Left hindlimb (tissue), 1 donor: ENCODE results near the gene ALG14.
"Not testable (repeated sequence)": the region's sequence is repeated elsewhere in the genome, so short reads cannot be mapped to it uniquely, and the experiment has no call there.

Experiments used
- DNase-seq: peaks from one replicate; pipeline ENCODE4 v3.0.0-alpha.2; 2018

The ALG14 gene

DNA sequence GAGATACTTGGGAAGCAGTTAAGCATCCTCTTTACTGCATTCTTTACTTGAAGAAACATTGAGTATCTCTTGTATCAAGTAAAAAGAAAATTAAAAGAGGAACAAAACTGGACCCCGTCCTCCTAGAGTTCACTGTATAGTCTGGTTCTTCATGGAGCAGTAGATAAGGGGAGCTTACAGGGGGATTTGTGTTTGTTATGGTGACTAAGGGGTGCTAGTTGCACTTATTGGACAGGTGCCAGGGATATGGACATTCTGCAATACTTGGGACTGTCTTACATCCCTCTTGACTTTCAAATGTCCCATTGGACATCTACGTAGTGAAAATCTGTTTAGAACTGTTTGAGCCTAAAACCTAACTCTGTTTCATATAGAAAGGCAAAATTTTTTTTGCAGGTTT is 67.2 kb downstream of the ALG14 start:
- no peak for DNase-seq

DNA sequence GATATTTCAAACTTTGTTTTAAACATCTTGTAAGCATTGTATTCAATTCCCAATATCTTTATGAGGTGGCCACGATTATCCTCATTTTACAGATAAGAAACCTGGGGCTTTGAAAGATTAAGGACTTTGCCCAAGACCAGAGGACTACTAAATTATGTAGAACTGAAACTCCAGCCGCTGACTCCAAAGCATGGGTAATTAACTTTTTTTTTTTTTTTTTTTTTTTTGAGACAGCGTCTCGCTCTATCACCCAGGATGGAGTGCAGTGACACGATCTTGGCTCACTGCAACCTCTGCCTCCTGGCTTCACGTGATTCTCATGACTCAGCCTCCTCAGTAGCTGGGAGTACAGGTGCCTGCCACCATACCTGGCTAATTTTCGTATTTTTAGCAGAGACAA is 68.7 kb downstream of the ALG14 start:
- no peak for DNase-seq

DNA sequence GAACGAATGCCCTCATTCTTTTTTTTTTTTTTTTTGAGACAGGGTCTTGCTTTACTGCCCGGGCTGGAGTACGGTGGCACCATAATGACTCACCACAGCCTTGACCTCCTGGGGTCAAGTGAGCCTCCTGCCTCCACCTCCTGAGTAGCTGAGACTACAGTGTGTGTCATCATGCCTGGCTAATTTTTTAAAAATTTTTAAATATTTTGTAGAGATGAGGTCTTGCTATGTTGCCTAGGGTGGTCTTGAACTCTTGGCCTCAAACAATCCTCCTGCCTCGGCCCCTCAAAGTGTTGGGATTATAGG is 69.4 kb downstream of the ALG14 start:
- no peak for DNase-seq

DNA sequence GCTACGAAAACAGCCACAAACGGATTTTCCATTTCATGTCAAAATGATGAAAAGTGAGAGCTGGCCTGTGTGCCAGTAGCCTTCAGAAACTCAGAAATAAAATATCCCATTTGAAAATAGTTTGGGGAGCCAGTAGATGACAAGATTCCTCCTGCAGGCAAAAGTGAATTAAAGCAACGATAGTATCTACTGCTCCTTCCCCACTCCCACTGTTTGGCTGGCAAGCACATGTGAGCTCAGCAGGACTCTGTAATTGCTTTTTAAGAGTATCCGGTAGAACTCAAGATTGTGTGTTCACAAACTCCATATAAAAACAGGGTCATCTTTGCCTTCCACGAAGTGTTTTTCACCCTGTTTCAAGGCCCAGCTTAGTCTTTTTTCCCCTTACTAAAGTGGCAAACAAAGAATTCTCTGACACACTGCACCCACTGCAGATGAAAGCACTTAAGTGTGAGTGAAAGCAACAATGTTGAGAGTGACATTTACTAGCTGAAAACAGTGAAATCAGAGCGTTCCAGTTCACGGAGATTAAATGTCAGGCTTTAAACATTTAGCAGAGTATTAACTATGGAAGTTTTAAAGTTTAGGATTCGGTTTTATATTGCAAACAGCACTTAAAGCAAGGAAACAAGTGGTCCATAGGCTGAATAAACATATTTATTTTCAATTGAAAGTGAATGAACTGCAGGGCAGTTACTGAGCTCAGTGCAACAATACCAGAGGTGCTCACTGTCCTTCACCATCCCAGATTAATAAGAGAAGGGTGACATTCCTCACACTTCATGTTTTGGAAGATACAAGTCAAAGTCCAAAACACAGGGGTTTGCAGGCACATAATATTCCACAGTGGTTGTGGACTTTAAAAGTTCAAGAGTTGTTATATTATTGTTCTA is 70.0 kb downstream of the ALG14 start:
- DNase-seq, result peak; percentile 60

DNA sequence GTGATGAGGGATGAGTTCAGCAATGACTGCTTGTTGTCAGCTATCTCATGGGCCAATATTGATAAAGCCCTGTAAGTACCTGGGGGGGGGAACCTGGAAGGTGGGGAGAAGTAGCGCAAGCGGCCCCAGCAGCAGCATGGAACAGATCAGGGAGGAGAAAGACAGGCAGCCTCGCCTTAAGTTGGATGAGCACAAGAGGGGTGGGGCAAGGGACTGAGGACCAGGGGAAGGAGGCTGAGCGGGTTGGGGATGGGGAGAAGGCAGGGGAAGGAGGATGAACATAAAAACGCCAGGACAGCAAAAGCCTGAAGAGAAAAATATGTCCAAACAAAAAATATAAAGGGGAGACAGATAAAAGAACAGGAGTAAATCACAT is 70.6 kb downstream of the ALG14 start:
- no peak for DNase-seq

DNA sequence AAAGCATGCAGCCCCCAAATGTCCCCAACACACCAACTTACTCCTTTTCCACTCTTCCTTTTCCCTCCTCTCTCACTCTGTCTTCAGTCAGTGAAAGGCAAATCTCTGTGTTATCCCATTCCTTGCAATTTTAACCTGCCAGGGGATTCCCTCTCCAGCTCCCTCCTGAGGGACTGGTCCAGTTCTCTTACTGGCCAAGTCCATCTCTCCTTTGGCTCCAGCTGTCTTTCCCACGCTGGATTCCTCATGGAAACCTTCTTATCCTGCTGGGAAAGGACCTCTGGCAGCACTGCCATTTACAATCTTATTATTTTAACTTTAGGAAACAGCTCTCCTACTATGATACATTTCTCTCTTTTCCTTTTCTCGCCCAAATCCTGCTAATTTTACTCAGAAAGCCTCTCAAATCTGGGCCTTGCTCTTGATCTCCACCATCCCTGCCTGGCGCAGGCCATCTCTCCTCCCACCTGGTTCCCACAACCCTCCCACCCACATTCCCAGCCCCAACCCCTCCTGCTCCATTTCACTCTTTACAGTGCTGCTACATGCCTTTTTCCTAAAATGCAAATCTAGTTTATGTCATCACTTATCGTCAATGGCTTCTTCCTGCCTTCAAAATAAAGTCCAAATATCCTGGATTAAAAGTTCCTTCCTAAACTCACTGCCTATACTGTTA is 73.2 kb downstream of the ALG14 start:
- DNase-seq, result no peak

DNA sequence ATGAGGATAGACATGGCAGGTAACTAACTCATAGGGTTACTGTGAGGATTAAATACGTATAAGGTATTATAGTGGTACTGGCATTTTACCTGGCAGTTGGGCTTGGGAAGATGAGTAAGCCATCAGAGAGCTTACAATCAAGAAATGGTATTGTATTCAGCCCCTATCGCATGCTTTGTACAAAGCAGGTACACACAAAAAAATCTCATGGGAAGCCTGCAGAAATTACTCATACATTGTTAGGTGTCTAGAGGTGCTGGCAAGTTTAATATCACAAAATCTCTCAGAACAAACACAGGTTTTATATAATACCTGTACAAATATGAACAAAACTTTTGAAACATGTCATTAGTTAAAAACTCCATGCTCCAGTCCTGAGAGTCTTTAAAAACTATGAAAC is 74.0 kb downstream of the ALG14 start:
- no peak for DNase-seq

DNA sequence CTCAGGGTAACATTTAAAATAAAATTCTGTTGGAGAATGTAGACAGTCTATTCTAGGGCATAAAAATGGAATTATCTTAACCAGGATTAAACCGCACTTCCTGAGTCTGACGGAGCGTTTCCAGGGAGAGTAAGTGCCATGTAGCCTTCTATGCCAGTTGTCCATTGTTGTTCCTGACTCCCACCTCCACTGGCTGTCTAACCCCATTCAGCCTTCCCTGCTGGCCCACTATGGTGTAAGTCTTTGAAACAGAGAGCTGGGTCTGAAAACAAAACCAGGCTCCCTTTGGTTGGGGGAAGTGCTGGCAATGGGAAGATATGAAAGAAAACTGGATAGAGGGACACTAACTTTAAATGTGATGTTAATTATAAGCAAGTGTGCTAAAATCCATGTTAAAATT is 74.6 kb downstream of the ALG14 start:
- DNase-seq, result no peak

DNA sequence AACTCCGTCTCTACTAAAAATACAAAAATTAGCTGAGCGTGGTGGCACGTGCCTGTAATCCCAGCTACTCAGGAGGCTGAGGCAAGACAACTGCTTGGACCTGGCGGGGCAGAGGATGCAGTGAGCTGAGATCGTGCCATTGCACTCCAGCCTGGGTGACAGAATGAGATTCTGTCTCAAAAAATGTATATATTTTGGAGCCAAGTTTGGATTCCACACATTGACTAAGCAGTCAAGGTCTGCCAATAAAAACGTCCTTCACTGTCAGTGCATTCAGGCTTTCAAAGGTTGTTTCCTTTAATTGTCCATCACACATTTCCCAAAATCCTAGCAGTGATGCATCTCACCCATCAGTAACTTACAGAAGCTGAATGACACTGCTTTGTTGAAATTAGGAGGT is 77.2 kb downstream of the ALG14 start:
- not testable (repeated sequence) for DNase-seq

DNA sequence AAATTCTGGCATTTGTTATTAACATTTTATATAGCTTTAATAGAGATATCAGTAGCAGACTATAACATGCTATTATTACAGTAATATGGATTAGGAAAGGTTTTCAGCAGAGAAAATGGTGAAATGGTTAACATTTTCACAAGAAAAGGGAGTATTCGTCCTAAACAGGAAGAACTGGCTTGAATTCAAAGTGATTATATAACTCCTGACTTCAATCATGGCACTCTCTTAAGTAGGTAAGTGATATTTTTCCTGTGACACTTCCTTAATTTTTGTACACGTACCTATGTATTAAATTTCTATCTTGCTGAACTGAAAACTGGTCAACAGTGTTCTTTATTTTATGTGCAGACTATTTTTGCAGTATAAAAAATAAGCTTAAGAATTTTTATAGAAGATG is 77.9 kb downstream of the ALG14 start:
- DNase-seq, result no peak

DNA sequence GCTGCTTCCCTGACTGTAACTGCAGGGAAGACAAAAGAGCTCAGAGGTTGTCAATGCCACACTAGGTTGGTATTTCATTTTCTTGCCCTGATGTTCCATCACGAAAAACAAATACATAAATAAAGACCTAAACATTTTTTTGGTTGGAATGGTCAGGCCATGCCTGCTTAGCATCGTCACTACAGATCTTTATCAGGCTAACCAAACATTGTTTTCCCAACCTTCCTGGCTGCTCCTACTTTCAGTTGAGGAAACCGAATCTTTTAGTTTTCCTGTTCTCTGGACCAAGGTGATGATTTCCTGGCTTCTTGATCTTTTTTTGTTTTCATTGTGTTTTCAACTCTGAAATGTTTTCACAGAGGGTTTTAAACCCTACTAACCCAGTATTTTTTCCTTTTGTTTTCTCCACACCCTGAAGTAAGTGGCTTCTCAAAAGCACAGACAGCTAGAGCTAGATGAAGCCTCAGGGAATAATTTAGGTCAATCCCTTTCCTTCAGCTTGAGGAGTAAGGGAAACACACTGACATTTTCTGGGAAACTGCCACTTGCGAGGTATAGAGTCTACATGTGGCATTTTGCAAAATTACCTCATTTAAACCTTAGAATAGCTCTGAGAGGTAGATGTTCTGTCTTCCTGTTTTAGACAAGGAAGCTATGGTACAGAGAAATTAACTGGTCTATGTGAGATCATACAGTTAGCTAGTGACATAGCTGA is 78.7 kb downstream of the ALG14 start:
- DNase-seq, result no peak

DNA sequence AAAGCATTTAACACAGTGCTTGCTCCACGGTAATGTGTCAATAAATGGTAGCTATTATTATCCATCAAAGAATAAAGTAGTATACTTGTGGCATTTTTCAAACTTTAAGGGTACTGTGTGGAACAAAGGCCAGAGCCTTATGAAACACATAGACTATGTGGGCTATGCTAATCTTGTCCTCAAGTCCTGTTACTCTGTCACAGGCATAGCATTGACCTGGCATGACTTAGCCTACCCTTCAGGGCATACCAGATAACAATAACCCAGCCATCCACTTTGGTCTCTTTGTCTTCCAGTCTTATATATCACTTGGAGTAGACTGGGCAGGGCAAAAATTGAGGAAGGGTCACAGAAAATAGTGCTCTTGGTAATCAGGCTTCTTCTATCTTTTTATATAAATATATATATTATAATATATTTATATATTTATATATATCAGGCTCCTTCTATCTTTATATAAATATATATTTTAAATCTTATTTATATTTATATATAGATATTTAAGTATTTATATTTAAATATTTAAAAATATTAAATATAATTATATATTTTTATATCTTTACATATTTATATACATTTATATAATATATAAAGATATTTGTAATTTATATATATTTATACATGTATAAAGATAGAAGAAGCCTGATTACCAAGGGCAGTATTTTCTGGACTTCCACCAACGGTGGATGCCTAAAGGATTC is 79.7 kb downstream of the ALG14 start:
- no peak for DNase-seq

DNA sequence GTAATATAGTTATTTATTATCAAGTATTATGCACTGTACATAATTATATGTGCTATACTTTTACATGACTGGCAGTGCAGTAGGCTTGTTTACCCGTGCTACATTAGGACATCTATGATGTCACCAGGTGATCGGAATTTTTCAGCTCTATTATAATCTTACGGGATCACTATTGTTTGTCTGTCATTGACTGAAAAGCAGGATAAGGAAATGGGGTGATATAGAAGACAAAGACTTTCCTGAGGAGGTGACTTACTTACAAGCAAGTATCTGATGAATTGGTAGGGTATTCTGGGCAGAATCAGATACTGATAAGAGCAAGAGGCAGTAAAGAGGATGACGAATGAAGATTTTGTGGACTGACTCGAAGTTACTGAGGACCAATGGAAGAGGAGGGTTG is 80.6 kb downstream of the ALG14 start:
- no peak for DNase-seq

DNA sequence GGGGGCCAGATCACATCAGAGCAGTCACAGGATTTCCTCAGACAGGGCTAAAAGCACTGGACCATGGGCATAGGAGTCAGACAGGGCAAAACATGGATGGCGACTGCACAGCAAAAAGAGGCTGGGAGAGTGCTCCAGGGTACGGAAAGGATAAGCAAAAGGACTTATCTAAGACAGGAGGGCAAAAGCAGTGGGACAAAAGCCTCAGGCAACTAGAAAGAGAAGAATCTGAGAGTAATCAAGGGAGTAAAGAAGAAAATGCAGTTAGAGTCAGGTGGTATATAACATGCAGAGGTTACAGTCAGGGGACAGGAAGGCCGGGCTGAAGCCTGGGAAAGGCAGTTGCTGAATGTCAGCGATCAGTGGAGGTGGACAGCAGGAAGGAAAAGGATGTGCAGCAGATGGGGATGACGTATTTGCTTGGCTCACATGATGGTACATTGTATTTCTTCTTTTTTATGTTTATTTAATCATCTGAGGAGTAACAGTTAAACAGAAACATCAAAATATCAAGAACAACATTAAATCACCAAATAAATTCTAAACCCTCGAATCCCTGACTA is 82.8 kb downstream of the ALG14 start:
- DNase-seq, result no peak

DNA sequence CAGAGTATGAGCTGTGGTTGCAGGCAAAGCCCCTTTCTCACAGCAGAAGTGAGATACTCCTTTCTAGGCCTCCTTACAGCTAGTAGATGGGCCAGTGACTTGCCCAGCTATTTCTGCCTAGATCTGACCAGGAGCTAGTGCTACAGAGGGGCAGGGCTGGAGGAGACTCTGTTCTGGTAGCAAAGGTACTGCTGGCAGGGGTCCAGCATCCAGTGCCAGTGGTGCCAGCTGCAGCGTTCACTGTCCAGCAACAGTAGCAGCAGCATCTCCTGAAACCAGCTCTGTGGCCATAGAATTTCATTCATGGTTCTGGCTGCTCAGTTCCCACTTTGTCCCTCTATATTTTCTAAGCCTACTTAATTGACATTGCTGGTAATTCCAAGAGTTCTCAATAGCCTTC is 83.4 kb downstream of the ALG14 start:
- no peak for DNase-seq

DNA sequence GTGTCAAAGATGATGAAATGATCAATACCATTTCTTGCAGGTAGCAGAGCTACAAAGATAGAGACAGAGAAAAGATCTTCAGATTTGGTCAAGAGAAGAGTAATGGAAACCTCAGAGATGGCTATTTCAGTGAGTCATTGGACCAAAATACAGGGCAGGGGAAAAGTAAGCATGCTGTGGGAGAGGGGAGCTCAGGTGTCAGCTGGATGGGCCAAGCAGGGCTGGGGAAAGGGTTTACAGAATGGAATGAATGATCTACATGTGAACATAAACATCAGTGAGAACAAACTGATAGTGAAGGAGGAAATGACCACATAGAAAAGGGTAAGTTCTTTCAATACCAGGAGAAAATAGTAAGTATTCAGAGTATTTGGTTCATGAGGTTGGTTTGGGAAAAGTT is 84.4 kb downstream of the ALG14 start:
- DNase-seq, result no peak

DNA sequence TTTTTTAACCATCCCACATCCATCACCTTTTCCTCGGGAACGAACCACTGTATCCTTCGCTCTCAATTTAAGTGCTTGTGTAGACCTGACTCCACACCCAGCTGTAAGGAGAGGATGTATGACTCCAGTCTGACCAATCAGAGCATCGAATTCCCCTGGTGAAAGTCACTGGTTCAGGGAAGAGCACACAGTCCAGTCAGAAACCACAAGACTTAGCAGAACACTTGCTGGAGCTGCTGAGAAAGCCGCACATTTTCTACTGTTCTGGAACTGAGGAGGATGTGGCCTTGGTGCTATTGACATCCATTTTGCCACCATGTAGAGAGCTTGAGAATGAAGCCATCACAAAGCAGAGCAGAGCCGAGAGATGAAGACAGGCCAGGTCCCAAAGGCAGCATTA is 86.0 kb downstream of the ALG14 start:
- DNase-seq, result no peak

DNA sequence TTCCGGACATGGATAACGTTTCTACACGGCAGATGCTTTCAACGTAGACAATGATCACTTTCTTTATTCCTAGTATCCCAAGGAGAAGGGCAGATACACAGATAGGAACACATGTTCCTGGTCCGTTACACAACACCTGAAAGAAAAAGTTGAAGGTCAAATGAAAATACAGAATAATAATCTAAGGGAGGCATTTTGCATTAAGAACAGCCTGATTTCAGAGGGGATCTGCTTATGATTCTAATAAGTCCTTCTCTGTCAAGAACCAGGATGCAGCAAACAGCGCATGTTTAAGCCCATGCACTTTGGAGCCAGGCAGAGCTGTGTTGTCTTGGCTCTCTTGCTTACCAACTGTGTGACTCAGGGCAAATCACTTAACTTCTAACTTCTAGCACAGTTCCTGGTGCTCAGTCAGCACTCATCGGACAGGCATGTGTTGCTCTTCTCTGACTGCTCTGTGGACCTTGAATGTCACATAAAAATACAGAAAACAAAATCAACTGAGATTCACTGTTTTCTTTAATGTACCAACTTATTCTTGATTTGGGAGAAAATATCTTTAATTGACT is 89.5 kb downstream of the ALG14 start:
- no peak for DNase-seq

DNA sequence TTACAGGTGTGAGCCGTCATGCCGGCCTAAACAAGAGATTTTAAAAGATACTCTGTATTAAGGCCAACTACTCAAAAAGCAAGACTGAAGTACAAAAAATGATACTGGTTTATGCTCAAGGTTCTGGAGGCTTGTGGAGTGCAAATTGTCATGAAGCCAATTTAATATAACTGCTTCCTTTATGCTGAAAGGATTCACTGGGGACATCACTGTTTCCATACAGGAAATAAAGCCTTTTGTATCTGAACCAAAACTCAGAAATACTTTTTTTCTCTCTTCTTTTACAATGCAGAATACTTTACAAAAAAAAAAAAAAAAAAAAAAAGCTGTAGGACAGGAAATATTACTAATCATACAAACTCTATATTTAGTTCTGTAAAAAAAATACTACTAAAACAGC is 90.4 kb downstream of the ALG14 start:
- DNase-seq, result no peak

DNA sequence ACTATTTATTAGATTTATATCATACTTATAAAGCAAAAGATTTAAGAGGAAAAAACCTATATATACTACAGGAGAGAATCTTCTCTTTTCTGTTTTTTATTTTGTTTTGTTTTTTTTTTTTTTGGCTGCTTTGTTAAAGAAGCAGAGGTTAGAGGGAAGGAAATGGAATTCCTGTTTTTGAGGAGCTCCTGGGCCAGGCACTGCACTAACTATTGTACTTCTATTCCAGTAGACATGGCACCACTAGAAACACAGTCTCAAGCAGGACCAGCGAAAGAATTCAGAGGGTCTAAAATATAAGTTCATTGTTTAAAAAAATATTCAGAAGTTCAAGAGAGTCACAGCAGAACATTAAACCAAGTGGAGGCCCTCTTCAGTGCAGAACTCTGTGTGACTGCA is 91.2 kb downstream of the ALG14 start:
- no peak for DNase-seq

DNA sequence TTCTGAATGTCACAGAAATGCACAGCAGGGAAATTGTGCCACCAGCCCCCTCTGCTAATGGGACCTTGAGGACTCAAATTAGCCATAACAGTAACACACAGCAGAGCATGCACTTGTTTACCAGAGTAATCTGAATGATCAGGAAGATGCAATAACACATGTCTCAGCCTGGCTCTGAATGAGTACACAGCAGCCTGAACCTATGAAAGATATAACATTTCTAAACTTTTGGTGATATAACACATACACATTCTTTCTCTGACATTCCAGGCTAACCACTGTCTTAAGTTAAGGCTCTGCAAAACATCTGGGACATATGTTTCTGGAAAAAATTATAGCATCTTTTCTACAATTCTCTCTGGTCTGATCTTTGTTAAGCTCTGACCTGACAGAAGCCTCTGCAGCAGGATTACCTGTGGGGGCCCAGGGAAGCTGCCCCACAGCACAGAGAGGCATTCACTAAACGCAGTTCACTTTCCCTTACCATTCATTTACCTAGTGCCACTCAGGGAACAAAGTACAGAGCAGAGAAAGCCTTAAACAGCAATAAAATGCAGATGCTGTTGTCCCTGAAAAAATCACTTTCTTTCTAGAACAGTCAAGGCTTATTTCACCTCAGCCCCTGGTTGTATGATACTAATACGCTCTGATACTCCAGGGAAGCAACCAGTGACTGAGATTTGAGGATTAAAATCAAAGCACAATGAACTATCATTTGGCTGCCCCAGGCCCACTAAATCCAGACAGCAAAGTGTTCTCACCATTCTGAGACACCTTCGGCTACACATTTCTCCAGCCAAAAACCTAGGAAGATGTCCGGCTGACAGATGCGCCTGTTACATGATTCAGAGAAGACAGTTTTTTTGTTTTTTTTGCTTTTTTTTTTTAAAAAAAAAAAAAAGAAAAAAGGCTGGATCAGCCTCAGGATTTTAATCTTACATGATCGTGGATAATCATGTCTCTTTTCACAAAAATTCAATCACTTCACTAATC is 91.9 kb downstream of the ALG14 start:
- DNase-seq, result no peak
